HG03064 (cell line): ENCODE data around the gene KRT85.
"Not testable (repeated sequence)": the region's sequence is repeated elsewhere in the genome, so short reads cannot be mapped to it uniquely, and the experiment has no call there.

ENCODE experiments used
- ATAC-seq: cut with Tn5 transposase; IDR thresholded peaks from one replicate; pipeline ENCODE4 v1.9.1; 2021; ENCODE audit warnings: low read depth; ENCODE audit not compliant: unreplicated experiment

The KRT85 gene

DNA sequence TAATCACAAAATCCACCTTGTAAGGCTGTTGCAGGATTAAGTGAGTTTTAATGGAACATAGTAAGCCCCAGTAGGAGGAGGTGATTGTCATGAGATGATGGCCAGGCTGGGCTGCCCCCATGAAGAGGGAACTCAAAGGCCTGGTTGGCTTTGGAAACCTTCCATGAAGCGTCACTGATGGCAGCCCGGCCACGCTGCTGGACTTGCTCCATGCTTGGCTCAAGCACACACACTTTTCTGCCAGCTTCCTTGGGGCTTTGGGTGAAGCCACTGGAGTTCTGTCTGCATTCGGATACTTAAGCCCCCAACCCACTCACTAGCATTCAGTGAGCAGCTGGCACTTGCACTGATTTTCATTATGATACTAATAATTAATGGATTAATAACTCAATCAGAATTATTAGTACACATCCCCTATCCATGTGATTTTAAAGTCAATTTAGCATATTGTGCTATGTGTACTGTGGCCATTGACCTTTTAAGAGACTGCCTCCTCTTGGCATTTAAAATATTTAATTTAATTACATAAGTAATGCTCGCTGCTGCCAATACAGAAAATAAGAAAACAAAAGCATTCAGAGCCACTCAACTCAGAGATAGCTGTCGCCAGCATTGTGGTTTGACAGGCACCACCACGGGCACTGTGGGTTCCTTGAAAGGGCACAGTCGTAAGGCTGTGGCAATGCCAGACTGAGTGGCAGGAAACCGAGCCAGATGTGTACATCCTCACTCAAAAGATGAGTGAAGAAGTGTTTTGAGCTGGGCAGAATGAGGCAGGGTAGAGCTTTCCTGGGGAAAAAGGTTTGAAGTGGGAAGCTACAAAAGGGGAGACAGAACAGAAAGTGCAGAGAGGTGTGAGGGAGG is 15.9 kb downstream of the KRT85 start:
- ATAC-seq, result no peak

DNA sequence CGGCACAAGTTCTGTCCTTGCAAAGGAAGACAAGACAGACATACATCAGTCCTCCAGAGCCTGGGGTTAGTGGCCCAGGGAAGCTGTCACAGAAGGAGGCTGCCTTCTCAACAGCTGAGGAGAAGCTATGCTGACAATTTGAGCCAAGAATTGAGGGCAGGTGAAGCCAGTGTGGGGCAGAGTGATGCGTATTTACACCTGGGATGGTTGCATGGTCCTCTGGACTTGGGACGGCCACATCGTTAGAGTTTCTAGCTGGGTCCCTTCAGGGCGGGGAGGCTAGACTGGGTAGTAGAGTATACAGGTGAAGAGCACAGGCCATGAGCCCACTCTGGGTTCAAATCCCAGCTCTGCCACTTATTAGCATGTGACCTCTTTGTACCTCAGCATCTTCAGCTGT is 16.5 kb downstream of the KRT85 start:
- ATAC-seq, result no peak

DNA sequence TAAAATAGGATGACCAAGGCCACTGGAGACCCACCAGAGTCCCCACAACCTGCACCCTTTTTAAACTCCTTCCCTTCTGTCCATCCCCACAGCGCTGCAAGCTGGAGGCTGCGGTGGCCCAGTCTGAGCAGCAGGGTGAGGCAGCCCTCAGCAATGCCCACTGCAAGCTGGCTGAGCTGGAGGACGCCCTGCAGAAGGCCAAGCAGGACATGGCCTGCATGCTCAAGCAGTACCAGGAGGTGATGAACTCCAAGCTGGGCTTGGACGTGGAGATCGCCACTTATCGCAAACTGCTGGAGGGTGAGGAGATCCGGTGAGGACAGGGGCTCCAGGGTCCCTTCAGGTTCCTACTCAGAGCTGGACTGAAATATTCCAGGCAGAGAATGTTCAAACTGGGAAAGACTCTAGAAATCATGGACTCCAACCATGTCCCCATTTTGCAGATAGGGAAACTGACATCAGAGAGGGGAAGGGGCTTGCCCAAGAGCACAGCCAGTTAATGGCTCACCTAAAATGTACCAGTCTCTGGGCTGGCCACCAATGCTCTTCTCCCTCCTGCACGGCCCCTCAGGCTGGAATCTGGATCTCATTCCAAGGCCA is 17.2 kb downstream of the KRT85 start:
- no peak for ATAC-seq

DNA sequence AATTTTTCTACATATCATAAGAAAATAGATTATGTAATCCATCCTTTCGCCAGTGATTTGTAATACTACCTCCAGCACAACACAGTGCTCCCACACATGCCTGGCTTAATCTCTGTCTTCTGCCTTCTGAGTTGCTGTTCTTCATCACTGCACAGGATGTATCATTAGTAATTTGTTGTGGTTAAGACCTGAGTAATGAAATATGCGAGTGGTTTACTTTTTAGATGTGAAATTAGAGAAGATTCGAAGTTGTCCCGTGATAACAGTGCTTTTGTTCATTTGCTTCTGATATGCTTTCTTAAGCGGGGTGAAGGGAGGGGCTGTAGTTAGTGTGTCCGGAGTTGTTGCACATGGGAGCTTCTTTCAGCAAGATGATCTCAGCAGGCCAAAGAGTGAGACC is 18.1 kb downstream of the KRT85 start:
- no peak for ATAC-seq

DNA sequence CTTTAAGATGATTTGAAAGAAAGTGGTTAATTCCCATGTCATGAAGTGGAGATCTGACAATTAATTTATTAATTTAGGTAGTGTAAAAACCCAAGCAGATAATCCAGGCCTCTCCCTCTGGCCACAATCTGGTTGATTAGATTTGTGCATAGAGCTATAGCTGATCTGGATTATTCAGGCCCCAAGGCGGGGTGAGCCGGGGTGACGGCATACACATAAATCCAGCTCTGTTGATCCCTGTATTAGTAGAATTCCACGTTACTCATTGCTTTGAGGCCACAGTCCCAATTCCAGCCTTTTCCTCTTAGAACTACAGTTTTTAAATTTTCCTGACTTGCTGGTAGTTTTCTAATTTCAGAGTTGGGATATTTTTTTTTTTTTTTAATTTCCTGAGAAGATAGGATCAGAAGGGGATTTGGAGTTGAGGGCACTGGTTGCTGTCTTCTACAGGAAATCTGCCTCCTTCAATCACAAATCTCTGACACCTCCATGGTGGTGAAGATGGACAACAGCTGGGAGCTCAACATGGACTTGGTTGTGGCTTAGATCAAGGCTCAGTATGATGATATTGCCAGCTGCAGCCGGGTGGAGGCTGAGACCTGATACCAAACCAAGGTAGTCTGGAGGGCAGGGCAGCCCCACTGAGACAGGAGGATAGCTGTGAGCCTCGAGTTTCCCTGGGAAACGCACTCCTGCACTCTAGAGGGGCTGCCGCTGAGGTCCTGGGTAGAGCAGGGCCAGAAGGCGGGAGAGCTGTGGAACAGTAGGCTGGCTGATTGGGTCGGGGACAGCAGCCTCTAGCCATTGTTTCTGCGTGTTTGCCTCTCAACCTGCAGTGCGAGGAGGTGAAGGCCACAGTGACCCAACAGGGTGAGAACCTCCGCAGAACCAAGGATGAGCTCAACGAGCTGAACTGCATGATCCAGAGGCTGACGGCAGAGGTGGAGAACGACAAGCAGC is 19.4 kb downstream of the KRT85 start:
- ATAC-seq, result no peak

DNA sequence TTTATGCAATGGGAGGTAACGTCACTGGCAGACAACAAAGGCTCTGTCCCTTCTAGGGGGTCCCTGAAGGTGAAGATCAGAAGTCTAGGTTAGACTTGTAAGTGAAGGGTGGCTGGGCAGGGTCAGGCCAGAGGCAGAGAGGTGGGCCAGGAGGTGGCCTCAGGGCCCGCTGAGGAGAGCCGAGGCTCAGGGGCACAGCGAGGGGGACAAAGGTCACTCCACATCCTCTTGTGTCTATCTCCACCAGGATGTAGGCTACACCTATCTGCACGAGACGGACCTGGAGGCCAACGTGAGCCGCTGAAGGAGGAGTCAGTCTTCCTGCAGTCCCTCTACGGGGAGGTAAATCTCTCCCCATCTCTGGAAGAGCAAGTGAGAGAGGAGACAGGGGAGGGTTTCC is 20.3 kb downstream of the KRT85 start:
- no peak for ATAC-seq

DNA sequence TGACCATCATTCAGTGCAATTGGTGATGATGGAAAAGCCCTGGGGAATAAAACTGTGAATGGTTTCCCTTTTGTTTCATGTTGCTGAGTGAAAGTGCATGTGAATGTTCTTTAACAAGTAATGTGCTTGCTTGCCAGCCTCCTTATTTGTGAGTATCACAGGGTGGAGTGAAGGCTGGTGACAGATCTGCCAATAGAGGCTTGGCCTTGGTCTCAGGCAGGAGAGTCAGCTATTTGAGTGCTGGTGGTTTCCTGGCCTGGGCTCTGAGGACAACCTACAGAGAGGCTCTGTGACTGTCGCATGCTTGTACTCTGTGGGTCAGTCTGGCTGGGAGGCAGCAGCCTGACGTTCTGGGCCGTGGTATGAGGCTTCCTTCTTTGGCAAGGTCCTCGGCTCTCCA is 20.7 kb downstream of the KRT85 start:
- no peak for ATAC-seq

DNA sequence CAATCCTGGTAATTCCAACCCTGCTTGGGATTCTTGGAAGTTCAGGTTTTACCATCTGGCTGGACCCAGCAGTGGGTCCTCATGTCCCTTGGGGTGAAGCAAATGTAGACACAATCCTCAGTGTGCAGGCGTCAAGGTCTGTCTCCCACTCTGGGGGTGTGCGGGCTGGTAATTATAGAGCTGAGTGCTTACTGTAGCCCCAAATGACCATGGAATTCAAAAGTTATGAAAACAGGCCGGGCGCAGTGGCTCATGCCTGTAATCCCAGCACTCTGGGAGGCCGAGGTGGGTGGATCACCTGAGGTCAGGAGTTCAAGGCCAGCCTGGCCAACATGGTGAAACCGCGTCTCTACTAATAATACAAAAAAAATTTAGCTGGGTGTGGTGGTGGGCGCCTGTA is 22.2 kb downstream of the KRT85 start:
- not testable (repeated sequence) for ATAC-seq

DNA sequence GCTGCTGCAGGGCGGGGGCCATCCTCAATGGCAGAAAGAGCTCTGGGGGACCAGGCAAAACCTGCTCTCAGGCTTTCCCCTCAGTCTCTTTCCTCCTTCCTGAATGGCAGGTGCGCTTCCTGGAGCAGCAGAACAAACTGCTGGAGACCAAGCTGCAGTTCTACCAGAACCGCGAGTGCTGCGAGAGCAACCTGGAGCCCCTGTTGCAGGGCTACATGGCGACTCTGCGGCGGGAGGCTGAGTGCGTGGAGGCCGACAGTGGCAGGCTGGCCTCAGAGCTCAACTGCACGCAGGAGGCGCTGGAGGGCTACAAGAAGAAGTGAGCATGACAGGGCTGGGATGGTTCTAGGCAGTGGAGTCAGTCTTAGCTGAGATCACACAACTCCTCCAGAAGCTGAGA is 23.2 kb downstream of the KRT85 start:
- no peak for ATAC-seq

DNA sequence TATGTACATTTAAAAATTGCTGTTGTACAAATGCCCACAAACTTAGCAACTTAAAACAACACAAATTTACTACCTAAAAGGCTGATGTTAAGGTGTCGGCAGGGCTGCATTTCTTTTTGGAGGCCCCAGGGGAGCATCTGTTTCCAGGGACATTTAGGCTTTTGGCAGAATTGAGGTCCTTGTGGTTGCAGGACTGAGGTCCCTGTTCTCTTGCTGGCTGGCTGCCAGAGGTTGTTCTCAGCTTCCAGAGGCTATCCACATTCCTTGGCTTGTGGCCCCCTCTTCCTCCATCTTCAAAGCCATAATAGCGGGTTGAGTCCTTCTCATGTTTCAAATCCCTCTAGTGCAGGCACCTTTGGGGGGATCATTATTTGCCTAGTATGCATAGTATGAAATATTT is 23.7 kb downstream of the KRT85 start:
- ATAC-seq, result no peak

DNA sequence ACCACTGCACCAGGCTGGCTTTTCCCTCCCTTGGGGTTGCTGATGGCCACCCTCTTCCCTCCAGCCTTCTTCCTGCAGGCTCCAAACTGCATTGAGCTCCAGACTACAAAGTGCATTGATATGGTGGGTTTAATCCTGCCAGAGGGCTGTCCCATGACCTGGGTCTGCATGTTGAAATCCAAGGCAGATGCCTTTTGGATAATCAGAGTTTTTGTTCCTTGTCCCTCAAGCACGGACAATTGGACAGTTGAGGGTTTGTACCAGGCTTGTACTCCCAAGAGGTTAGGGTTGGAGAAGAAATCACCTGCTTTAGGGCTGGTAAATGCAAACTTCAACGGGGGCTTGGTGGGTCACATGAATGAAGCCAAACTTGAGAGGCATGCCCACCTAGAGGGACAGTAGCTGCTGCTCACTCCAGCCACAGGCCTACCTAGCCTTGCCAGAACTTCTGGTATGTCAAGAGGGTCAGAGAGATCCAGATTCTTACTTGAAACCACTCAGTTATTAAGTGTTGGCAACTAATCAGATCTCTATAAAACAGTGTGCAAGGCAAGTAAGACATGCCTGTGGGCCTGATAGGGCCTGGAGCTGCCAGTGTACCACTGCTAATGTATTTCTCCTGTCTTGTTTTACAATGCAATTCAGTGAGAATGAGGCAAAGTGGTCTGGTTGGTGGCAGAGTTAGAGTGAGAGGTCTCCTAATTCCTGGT is 24.3 kb downstream of the KRT85 start:
- ATAC-seq, result no peak

DNA sequence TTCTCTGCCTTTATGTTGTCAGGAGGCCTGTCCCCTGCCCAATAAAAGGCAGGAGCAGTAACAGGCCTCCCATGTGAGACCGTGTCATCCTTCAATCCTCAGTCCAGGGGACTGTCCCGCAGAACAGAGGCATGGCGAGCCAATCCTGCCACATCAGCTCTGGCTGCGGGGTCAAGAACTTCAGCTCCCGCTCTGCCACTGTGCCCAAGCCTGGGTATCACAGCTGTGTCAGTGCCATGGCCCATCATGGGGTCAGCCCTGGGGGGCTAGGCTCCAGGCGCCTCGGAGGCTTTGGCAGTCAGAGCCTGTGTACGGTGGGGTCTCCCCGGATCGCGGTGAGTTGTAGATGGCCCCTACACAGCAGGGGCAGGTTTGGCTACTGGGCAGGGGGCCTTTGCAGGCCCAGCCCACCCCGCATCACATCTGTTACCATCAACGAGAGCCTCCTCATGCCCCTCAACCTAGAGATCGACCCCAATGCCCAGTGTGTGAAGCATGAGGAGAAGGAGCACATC is 26.2 kb downstream of the KRT85 start:
- ATAC-seq, result no peak

DNA sequence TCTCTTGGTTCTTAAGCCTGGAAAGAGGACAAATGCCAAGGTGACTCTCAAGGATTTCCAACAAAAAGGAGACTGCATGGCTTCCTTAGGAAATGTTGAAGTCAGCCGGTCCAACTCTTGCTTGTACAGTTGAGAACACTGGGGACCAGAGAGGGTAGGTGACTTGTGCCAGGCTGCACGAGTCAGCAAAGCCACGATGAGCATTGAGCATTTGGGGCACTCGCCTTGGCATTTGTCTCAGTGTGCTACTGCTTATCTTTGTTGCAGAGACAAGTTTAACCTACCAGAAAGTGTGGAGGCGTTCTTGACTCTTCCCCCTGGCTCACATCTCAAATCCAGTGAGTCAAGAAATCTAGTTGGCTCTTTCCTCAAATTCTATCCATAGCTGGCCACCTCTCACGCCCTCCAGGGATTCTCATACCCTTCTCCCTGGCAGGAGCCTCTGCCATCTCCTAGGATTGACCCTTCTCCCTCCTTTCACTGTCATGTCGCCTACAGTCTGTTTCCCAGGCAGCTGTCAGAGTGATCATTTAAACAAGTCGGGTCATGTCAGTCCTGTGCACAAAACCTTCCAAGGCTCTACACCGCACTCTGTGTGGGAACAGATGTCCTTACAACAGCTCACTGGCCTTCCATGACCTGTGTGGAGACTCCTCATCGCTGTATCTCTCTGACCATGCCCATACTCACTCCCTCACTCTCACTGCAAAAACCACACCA is 28.9 kb downstream of the KRT85 start:
- no peak for ATAC-seq

DNA sequence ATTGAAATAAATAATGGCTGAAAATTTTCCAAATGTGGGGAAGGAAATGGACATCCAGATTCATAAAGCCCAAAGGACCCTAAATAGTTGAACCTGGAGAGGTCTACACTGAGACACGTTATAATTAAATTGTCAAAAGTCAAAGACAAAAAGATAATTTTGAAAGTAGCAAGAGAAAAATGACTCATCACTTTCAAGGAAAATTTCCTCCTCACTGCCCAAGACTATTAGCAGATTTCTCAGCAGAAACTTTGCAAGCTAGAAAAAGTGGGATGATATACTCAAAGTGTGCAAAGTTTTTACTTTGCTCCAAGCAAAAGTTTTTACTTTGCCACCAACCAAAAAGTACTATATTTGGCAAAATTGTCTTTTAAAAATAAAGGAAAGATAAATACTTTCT is 30.2 kb downstream of the KRT85 start:
- ATAC-seq, result no peak

DNA sequence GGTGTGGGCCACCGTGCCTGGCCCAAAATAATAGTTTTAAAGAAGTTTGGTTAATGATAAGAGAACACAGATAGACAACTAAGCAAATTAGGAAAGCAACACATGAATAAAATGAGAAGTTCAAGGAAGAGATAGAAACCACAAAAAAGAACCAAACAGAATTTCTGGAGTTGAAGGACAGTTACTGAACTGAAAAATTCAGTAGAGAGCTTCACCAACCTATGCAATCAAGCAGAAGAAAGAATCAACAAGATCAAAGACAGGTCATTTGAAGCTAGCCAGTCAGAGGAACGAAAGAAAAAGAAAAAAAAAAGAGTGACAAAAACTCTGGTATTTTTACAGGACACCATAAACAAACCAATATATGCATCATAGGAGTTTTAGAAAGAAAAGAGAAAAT is 30.6 kb downstream of the KRT85 start:
- ATAC-seq, result no peak

DNA sequence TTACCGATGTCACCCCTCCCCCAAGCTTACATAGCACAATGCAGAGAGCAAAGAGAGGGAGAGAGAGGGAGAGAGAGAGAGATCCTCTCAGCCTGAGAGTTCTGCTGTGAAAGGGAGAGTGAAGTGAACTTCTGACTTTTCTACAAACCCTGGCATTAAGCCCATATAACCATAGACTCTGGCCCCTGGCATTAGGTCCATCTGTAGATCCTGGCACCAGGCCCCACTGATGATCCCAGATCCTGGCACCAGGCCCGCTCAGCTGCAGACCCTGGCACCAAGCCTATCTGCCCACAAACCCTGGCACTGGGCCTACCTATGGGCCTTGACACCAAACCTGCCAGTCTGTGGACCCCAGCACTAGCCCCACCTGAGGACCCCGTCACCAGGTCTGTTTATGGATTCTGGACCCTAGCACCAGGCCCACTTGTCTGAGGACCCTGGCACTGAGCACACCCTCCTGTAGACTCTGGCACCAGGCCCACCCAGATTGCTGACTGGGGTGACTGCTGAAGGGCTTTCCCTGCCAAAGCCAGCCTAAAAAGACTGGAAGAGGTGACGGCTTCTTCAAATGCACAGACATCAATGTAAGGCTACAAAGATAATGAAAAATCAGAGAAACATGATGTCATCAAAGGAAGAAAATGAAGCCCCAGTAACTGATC is 31.6 kb downstream of the KRT85 start:
- no peak for ATAC-seq

DNA sequence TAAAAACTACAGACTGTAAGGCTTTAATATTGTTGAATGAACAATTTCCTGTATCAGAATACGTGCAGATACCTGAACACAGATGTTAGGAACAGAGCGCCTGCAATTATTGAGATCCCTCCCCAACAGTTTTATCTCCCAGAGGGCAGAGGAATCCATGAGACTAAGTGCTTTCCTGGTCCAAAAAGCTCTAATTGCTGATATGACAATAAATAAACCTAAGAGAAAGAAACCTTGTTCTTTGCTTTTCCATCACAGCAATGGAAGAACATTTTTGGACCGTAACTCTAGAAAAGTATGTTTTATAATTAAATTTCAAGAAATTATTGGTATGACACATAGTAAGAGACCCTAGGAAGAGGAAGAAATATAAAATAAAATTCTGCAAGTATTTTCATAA is 33.1 kb downstream of the KRT85 start:
- no peak for ATAC-seq

DNA sequence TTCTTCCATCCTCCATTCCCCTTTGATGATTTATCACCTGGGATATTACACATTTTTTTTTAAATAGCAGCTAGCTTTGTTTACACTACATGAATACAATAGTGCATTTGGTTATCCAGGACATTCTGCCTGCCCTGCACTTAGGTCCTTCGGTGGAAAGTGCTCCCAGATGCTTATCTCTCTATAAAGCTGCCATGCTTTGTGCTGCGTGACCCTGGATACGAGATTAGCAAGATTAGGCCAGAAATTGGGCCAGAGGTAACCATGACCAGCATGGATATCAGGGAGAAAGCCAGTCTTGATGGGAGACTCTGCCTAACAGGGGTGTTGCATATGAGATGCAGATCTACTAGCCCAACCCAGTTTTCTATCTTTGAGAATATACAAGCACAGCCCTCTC is 34.0 kb downstream of the KRT85 start:
- no peak for ATAC-seq

DNA sequence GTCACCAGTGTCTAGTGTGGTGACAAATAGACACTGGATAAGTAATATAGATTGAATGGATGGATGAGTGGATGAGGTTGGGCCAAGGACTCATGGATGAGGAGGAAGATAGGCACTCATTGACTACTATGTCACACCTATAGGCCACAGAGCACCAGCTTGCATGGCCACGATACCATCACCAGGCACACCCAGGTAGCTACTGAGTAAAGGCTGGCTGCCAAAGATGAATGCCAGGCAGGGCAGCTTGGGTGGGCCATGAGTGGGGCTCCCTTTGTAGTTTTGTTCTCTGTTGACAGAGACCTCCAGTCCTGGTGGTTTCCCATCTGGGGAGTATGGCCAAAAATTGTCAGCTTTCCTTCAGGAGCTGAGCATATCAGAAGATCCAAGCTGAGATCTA is 34.9 kb downstream of the KRT85 start:
- no peak for ATAC-seq
